Measurements from ENCODE around the gene HOTAIR. TPM values are rescaled to one million over a fixed set of nuclear protein-coding genes. Genes with fewer than 3 reads are reported as not detected.

HOTAIR gene
- total RNA-seq, 2 donors from 2014 or later = not detected

DNA sequence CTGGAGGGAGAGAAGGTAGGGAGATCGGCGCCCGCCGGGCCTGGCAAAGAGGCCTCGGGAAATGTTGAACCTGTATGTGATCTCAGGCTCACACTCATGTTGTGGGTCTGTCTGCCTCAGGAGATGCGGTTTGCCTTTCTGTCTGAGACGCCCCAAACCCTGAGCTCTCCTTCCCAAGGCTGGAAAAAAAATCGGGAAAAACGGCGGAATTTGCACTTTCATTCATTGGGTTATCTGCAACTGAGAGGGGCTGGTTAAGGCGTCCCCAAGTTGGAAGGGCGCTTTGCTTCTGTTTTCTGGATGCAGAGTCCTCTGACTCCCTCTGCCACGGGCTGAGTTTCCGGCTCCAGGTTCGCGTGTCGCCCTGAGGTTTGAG lies 20.2 kb upstream of the HOTAIR start:
- Mint-ChIP-seq H3K36me3 (peaks cover 0 to 18% of the 10 kb centered on the region in 2 donors), H3K27ac (no peak overlapping the region), H3K9me3 (no peaks in the 10 kb centered on the region)
- DNase-seq (ENCODE audit: low spot score in 2 of 2) (no peak), ATAC-seq (peak in 1 of 2 donors; percentile 14)

- no peaks in the 10 kb centered on the region for H3K9me3 Mint-ChIP-seq
- H3K36me3 Mint-ChIP-seq = peaks cover 0 to 18% of the 10 kb centered on the region in 2 donors
- DNase-seq (ENCODE audit: low spot score in 2 of 2) (no peak), ATAC-seq (no peak)
- H3K27ac Mint-ChIP-seq = no peak overlapping the region
These were observed 19.7 kb upstream of the HOTAIR start for GRCh38 chr12:53994264-53995001.

- no peak for ATAC-seq
- Mint-ChIP-seq H3K36me3 (peaks cover 0 to 18% of the 10 kb centered on the region in 2 donors), H3K9me3 (no peaks in the 10 kb centered on the region), H3K27ac (no peak overlapping the region)
- DNase-seq (ENCODE audit: low spot score in 2 of 2) = no peak
These were observed 19.2 kb upstream of the HOTAIR start for GRCh38 chr12:53994009-53994263.

DNA sequence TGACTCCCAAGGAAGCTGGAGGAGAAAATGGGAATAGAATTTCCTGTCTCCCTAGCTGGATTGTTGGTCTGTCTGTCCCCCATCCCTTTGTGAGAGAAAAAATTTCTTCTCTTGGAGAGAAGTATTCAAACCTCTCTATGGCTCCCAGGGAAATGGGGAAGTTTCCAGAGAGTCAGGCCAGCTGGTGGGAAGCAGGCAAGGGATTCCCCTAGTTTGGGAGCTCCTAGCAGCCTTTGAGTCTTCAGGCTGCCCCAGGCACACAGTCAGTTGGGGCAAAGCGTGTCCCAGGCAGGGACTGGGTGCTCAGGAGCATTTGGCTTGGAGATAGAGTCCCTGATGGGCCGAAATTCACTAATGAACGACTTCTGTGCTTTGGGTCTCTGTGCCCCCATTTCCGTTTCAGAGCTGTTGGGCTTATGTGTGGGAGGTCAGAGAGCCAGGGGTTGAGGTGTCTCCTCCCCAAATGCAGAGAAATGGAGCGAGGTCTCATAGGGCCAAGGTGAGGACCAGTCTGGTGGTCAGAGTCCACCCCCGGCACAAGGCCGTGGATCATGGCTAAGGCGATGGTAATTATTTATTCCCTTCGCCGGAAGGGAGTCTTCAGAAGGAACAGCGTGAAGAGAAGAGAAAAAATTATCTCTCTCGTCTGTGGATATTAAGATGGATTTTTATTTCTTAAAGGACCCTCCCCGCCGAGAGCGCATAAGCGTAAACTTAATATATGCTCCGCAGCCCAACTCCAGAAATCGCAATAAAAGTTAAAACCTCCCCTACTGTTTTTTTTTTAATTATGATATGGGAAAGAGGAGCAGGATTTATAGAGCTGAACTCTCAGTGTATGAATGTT lies 18.6 kb upstream of the HOTAIR start:
- Mint-ChIP-seq H3K36me3 (peaks cover 0 to 18% of the 10 kb centered on the region in 2 donors), H3K9me3 (no peaks in the 10 kb centered on the region), H3K27ac (no peak overlapping the region)
- DNase-seq (ENCODE audit: low spot score in 2 of 2) = no peak
- ATAC-seq = no peak

- H3K27ac Mint-ChIP-seq = no peak overlapping the region
- no peaks in the 10 kb centered on the region for H3K9me3 Mint-ChIP-seq
- no peak for ATAC-seq
- peaks cover 0 to 18% of the 10 kb centered on the region in 2 donors for H3K36me3 Mint-ChIP-seq
- no peak for DNase-seq (ENCODE audit: low spot score in 2 of 2)
These were observed 17.7 kb upstream of the HOTAIR start for GRCh38 chr12:53992377-53992889.

DNA sequence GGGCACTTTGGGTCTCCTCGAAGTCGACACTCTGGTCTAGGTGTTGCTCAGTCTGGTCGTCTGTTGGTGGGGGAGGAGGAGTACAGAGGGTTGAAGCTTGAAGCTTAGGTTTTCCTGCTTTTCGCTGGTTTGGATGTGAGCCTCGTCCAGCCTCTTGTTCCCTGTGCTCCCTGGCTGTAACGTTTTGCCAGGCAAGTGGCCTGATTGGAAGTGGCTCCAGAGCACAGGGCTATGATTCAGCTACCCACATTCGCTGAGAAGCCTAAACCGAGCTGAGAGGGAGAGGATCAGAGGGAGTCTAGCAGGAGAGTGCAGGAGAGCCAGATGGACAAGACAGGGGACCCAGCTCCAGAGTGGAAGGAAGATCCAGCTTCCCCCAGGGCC lies 16.3 kb upstream of the HOTAIR start:
- Mint-ChIP-seq H3K9me3 (no peaks in the 10 kb centered on the region), H3K27ac (no peak overlapping the region), H3K36me3 (peaks cover 10 to 18% of the 10 kb centered on the region in 2 donors)
- no peak for ATAC-seq
- no peak for DNase-seq (ENCODE audit: low spot score in 2 of 2)

DNA sequence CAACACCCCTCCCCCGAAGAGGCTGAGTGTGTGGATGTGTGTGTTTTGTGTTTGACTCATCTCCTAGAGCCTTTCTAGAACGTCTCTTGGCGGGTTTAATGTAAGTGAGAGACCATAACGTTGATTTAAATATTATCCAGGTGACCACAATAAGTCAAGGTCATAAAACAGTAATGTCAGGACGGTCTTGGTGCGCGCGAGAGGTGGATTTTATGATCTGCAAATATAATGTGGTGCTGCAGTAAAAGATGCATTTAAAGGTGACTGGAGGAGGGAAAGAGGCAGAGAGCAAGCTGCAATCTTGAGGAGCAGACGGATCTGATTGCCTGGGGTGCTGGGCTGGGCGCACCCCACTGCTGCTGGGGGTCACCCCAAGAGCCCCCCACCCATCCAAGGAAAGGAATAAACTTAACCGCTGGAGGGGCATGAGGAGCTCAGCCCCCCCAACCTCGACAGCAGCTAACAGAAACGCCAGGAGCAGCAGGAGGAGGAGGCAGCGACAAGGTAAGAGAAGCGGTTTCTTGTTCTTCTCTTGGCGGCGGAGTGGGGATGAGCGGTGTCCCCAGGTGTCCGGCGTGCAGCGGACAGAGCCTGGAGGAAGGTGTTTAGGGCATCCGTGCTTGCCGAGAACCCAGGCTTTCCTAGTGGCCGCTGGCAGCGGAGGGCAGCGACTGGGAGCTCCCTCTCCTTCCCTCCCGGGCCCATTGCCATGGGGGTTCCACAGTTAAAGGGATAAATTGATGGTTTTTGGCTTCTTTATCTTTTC lies 15.7 kb upstream of the HOTAIR start:
- peaks cover 10 to 18% of the 10 kb centered on the region in 2 donors for H3K36me3 Mint-ChIP-seq
- ATAC-seq (no peak), DNase-seq (ENCODE audit: low spot score in 2 of 2) (no peak)
- H3K27ac Mint-ChIP-seq = no peak overlapping the region
- H3K9me3 Mint-ChIP-seq = no peaks in the 10 kb centered on the region

DNA sequence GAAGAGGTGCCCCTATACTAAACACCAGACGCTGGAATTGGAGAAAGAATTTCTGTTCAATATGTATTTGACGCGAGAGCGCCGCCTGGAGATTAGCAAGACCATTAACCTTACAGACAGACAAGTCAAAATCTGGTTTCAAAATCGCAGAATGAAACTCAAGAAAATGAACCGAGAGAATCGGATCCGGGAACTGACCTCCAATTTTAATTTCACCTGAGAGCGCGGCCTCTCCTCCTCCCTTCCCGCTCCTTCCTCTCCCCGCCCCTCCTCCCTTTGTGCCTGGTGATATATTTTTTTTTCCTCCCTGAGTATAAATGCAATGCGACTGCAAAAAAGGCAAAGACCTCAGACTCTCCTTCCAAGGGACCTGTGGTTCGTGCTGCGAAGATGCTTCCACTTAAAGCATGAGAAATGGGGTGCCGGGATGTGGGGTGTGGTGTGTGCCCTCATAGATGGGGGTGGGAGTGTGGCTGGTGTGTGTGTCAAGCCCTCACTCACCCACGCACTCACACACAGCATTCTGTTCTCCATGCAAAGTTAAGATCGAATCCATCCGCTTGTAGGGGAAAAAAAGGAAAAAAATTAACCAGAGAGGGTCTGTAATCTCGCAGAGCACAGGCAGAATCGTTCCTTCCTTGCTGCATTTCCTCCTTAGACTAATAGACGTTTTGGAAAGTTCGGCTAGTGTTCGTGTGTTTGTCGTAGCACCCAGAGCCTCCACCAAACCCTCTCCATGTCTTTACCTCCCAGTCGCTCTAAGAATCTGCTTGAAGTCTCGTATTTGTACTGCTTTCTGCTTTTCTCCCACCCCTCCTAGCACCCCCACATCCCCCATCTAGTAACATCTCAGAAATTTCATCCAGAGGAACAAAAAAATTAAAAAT lies 14.7 kb upstream of the HOTAIR start:
- ATAC-seq = peak in 1 of 2 donors; percentile 39

GRCh38 chr12:53988541-53989226 lies 13.9 kb upstream of the HOTAIR start:
- Mint-ChIP-seq H3K36me3 (peaks cover 6 to 10% of the 10 kb centered on the region in 2 donors), H3K27ac (no peak overlapping the region), H3K9me3 (no peaks in the 10 kb centered on the region)
- DNase-seq (ENCODE audit: low spot score in 2 of 2) (no peak), ATAC-seq (no peak)

More for the DNA sequence above, 14.7 kb upstream of the HOTAIR start:
- DNase-seq (ENCODE audit: low spot score in 2 of 2) = no peak
- H3K9me3 Mint-ChIP-seq = no peaks in the 10 kb centered on the region
- H3K27ac Mint-ChIP-seq = no peak overlapping the region
- peaks cover 10 to 12% of the 10 kb centered on the region in 2 donors for H3K36me3 Mint-ChIP-seq

GRCh38 chr12:53987787-53988230 lies 13.1 kb upstream of the HOTAIR start:
- Mint-ChIP-seq H3K9me3 (no peaks in the 10 kb centered on the region), H3K27ac (no peak overlapping the region), H3K36me3 (peaks cover 0 to 10% of the 10 kb centered on the region in 2 donors)
- ATAC-seq (no peak), DNase-seq (ENCODE audit: low spot score in 2 of 2) (no peak)

- no peaks in the 10 kb centered on the region for H3K9me3 Mint-ChIP-seq
- no peak for ATAC-seq
- peaks cover 0 to 10% of the 10 kb centered on the region in 2 donors for H3K36me3 Mint-ChIP-seq
- no peak for DNase-seq (ENCODE audit: low spot score in 2 of 2)
- H3K27ac Mint-ChIP-seq = no peak overlapping the region
These were observed 12.1 kb upstream of the HOTAIR start for GRCh38 chr12:53986686-53987483.

DNA sequence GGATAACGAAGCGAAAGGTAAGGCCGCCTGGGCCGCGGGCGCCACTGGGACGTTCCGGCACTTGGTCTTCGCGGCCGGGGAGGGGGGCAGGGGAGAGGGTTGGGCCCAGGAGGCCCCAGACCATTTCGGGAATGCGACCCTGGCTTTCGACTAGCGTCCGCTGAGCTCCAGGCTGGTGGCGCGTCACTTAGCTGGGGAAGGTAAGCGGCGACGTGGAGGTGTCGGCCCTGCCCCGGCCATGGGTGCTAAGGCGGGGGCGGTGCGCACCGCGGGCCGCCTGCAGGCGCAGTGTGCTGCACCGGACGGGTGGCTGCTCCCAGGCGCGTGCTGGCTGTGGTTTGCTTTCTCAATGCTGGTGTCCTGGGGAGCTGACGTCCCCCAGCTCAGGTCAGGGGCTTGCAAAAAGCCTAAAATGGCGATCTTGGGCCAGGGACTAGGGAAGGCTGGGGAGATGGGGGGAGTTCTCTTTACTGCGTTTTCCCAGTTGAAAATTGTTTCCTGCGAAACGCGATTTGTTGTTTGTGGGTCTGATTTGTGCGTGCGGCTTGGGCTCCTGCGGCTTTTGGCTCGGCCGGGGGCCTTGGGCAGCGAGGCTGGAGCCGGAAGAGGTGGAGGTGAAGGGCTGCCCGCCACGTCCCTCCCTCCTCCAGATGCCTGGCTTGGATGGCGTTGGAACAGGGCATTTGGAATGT lies 11.4 kb upstream of the HOTAIR start:
- Mint-ChIP-seq H3K36me3 (peaks cover 0 to 10% of the 10 kb centered on the region in 2 donors), H3K27ac (no peak overlapping the region), H3K9me3 (no peaks in the 10 kb centered on the region)
- peak in 1 of 2 donors; percentile 41 for ATAC-seq
- DNase-seq (ENCODE audit: low spot score in 2 of 2) = no peak

GRCh38 chr12:53985692-53985993 lies 10.9 kb upstream of the HOTAIR start:
- DNase-seq (ENCODE audit: low spot score in 2 of 2) (no peak), ATAC-seq (no peak)
- peaks cover 0 to 10% of the 10 kb centered on the region in 2 donors for H3K36me3 Mint-ChIP-seq
- no peak overlapping the region for H3K27ac Mint-ChIP-seq
- no peaks in the 10 kb centered on the region for H3K9me3 Mint-ChIP-seq

GRCh38 chr12:53984901-53985691 lies 10.3 kb upstream of the HOTAIR start, which contains the start of gene HOXC10:
TSS of gene HOXC10 (plus strand) at chr12:53985146. CDS start at chr12:53985260, 114 bp downstream.
- H3K27ac Mint-ChIP-seq = peak within 1 kb of the TSS in 1 of 2 donors; percentile 80

More at GRCh38 chr12:53984901-53985691, 10.3 kb upstream of the HOTAIR start, which contains the start of gene HOXC10:
- peak; percentile 80 to 85 for ATAC-seq
- DNase-seq (ENCODE audit: low spot score in 2 of 2) = peak; percentile 69 to 88
- peaks cover 4 to 10% of the 10 kb centered on the region in 2 donors for H3K36me3 Mint-ChIP-seq
- no peaks in the 10 kb centered on the region for H3K9me3 Mint-ChIP-seq

Data from activated naive CD4-positive, alpha-beta T cell treated with anti-CD3 and anti-CD28 coated beads, Interleukin-2, amount 50 U/mL, for 72 hours (primary cell).